Measurements from ENCODE around the gene PPP4R1.
A peak's percentile ranks its signal among the peaks of the same experiment; 100 is the strongest.

PPP4R1 gene

DNA sequence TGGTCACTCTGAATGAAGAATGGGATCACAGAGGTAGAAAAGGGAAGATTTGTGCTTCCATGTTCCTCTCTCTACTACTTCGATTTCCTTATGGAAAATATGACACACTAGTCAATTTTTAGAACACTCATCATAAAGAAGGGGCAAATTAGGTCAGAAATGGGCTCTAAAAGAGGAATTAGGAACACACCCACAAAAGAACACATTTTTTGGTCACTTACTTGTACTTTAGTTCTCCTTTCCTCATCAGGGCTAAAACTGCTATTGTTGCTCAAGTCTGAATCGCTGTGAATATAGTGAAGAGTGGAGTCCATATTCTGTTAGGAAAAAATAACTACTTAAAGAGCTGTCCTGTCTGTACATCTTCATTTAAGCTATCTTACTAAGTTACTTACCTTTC, 52.6 kb downstream of the PPP4R1 start:
- H3K4me3 ChIP-seq (ENCODE audit: insufficient read depth in 1 of 2, low read depth in 1 of 2, low read length in 2 of 2), result no peak overlapping the region
- no peak overlapping the region for H2BK12ac ChIP-seq (ENCODE audit: low read length in 2 of 2)
- H3K4me1 ChIP-seq (ENCODE audit: control insufficient read depth, insufficient read depth, low read depth, low read length), result no peaks in the 10 kb centered on the region
- no peak overlapping the region for H3K18ac ChIP-seq (ENCODE audit: low read depth in 1 of 2, low read length in 2 of 2)
- H2AK5ac ChIP-seq (ENCODE audit: low read length, severe bottlenecking), result no peak overlapping the region
- 100% methylated on average over 1 of the region's 2 CpGs for WGBS
- H2AFZ ChIP-seq (ENCODE audit: low read depth, low read length), result no peak overlapping the region
- no peak overlapping the region for H3K23ac ChIP-seq (ENCODE audit: low read length in 2 of 2)
- no peak overlapping the region for H2BK120ac ChIP-seq (ENCODE audit: low read depth, low read length)
- peaks cover 33 to 86% of the 10 kb centered on the region in 2 experiments for H3K36me3 ChIP-seq (ENCODE audit: control insufficient read depth in 1 of 2, insufficient read depth in 2 of 2, low read depth in 1 of 2, low read length in 2 of 2)
- no peak overlapping the region for H3K4me2 ChIP-seq (ENCODE audit: low read length, poor library complexity, severe bottlenecking)
- H4K91ac ChIP-seq (ENCODE audit: low read length), result no peak overlapping the region
- H3K9me3 ChIP-seq (ENCODE audit: control insufficient read depth, low read length), result no peaks in the 10 kb centered on the region
- no peak overlapping the region for H3K9ac ChIP-seq (ENCODE audit: low read length)
- H3K79me1 ChIP-seq (replicated peaks; ENCODE audit: low read length, poor library complexity, severe bottlenecking), result peaks cover 27% of the 10 kb centered on the region
- H3K14ac ChIP-seq (ENCODE audit: low read length in 2 of 2), result no peak overlapping the region
- no peak overlapping the region for H4K8ac ChIP-seq (ENCODE audit: low read length)
- no peak for DNase-seq
- no peak overlapping the region for H2BK15ac ChIP-seq (ENCODE audit: low read depth, poor library complexity, severe bottlenecking)
- no peaks in the 10 kb centered on the region for H3K27me3 ChIP-seq (ENCODE audit: control insufficient read depth in 1 of 2, insufficient read depth in 1 of 2, low read length in 2 of 2)
- H3K4ac ChIP-seq (ENCODE audit: low read depth in 1 of 2, low read length in 2 of 2), result no peak overlapping the region
- H3K27ac ChIP-seq (ENCODE audit: low read length, poor library complexity, severe bottlenecking), result no peak overlapping the region
- H2BK5ac ChIP-seq (ENCODE audit: low read depth, low read length, poor library complexity, severe bottlenecking), result no peak overlapping the region

DNA sequence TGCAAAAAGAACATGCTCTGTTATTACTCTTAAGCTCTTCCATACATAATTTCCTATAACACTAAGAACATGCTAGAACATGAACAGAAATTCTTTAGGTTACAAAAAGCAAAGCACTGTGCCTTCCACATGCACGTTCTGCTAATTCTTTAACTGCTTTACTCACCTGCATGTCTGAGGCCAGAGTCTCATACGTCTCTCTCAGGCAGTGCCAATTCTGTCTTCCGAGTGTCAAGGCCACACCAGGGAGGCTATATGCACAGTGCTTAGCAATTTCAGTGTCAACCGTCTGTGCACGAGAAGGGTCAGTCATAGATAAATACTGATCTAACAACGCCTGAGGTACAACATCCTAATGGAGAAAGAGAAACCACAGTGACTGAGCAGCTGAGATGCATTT, 55.1 kb downstream of the PPP4R1 start:
- H3K23ac ChIP-seq (ENCODE audit: low read length in 2 of 2), result peak overlapping the region in 1 of 2 experiments; percentile 91
- H2AK5ac ChIP-seq (ENCODE audit: low read length, severe bottlenecking), result no peak overlapping the region
- no peak overlapping the region for H3K27ac ChIP-seq (ENCODE audit: low read length, poor library complexity, severe bottlenecking)
- no peak overlapping the region for H2BK120ac ChIP-seq (ENCODE audit: low read depth, low read length)
- no peak overlapping the region for H3K4me2 ChIP-seq (ENCODE audit: low read length, poor library complexity, severe bottlenecking)
- H3K79me1 ChIP-seq (replicated peaks; ENCODE audit: low read length, poor library complexity, severe bottlenecking), result peaks cover 15% of the 10 kb centered on the region
- no peak overlapping the region for H2BK15ac ChIP-seq (ENCODE audit: low read depth, poor library complexity, severe bottlenecking)
- H3K9ac ChIP-seq (ENCODE audit: low read length), result no peak overlapping the region
- H2BK5ac ChIP-seq (ENCODE audit: low read depth, low read length, poor library complexity, severe bottlenecking), result no peak overlapping the region
- H3K27me3 ChIP-seq (ENCODE audit: control insufficient read depth in 1 of 2, insufficient read depth in 1 of 2, low read length in 2 of 2), result no peaks in the 10 kb centered on the region
- no peak overlapping the region for H4K91ac ChIP-seq (ENCODE audit: low read length)
- no peaks in the 10 kb centered on the region for H3K9me3 ChIP-seq (ENCODE audit: control insufficient read depth, low read length)
- no peak overlapping the region for H3K4ac ChIP-seq (ENCODE audit: low read depth in 1 of 2, low read length in 2 of 2)
- no peak overlapping the region for H3K14ac ChIP-seq (ENCODE audit: low read length in 2 of 2)
- no peak for DNase-seq
- H2AFZ ChIP-seq (ENCODE audit: low read depth, low read length), result no peak overlapping the region
- no peak overlapping the region for H3K4me3 ChIP-seq (ENCODE audit: insufficient read depth in 1 of 2, low read depth in 1 of 2, low read length in 2 of 2)
- H2BK12ac ChIP-seq (ENCODE audit: low read length in 2 of 2), result no peak overlapping the region
- H4K8ac ChIP-seq (ENCODE audit: low read length), result no peak overlapping the region
- H3K18ac ChIP-seq (ENCODE audit: low read depth in 1 of 2, low read length in 2 of 2), result no peak overlapping the region
- peaks cover 34 to 93% of the 10 kb centered on the region in 2 experiments for H3K36me3 ChIP-seq (ENCODE audit: control insufficient read depth in 1 of 2, insufficient read depth in 2 of 2, low read depth in 1 of 2, low read length in 2 of 2)
- H3K4me1 ChIP-seq (ENCODE audit: control insufficient read depth, insufficient read depth, low read depth, low read length), result no peaks in the 10 kb centered on the region
- 97% methylated on average over 5 of the region's 6 CpGs for WGBS

GRCh38 chr18:9558387-9559064, 55.8 kb downstream of the PPP4R1 start:
- Histone ChIP-seq H2BK12ac (ENCODE audit: low read length in 2 of 2) (no peak overlapping the region), H2AFZ (ENCODE audit: low read depth, low read length) (no peak overlapping the region), H3K4me1 (ENCODE audit: control insufficient read depth, insufficient read depth, low read depth, low read length) (no peaks in the 10 kb centered on the region), H3K23ac (ENCODE audit: low read length in 2 of 2) (peak overlapping the region in 1 of 2 experiments; percentile 32), H2BK120ac (ENCODE audit: low read depth, low read length) (no peak overlapping the region), H3K79me1 (replicated peaks; ENCODE audit: low read length, poor library complexity, severe bottlenecking) (peaks cover 17% of the 10 kb centered on the region), H3K18ac (ENCODE audit: low read depth in 1 of 2, low read length in 2 of 2) (no peak overlapping the region), H3K9ac (ENCODE audit: low read length) (no peak overlapping the region), H3K4ac (ENCODE audit: low read depth in 1 of 2, low read length in 2 of 2) (no peak overlapping the region), H3K27me3 (ENCODE audit: control insufficient read depth in 1 of 2, insufficient read depth in 1 of 2, low read length in 2 of 2) (no peaks in the 10 kb centered on the region), H3K4me2 (ENCODE audit: low read length, poor library complexity, severe bottlenecking) (no peak overlapping the region), H3K9me3 (ENCODE audit: control insufficient read depth, low read length) (no peaks in the 10 kb centered on the region), H3K4me3 (ENCODE audit: insufficient read depth in 1 of 2, low read depth in 1 of 2, low read length in 2 of 2) (no peak overlapping the region), H2AK5ac (ENCODE audit: low read length, severe bottlenecking) (no peak overlapping the region), H2BK5ac (ENCODE audit: low read depth, low read length, poor library complexity, severe bottlenecking) (no peak overlapping the region), H2BK15ac (ENCODE audit: low read depth, poor library complexity, severe bottlenecking) (no peak overlapping the region), H3K36me3 (ENCODE audit: control insufficient read depth in 1 of 2, insufficient read depth in 2 of 2, low read depth in 1 of 2, low read length in 2 of 2) (peaks cover 36 to 93% of the 10 kb centered on the region in 2 experiments), H3K14ac (ENCODE audit: low read length in 2 of 2) (no peak overlapping the region), H4K91ac (ENCODE audit: low read length) (no peak overlapping the region), H4K8ac (ENCODE audit: low read length) (no peak overlapping the region), H3K27ac (ENCODE audit: low read length, poor library complexity, severe bottlenecking) (no peak overlapping the region)
- no peak for DNase-seq
- 97% methylated on average over 2 of the region's 4 CpGs for WGBS

GRCh38 chr18:9557250-9557943, 57.0 kb downstream of the PPP4R1 start:
- Histone ChIP-seq H3K9me3 (ENCODE audit: control insufficient read depth, low read length) (peaks cover 3% of the 10 kb centered on the region), H3K4ac (ENCODE audit: low read depth in 1 of 2, low read length in 2 of 2) (no peak overlapping the region), H4K8ac (ENCODE audit: low read length) (no peak overlapping the region), H2AK5ac (ENCODE audit: low read length, severe bottlenecking) (no peak overlapping the region), H3K18ac (ENCODE audit: low read depth in 1 of 2, low read length in 2 of 2) (no peak overlapping the region), H3K4me1 (ENCODE audit: control insufficient read depth, insufficient read depth, low read depth, low read length) (no peaks in the 10 kb centered on the region), H2AFZ (ENCODE audit: low read depth, low read length) (no peak overlapping the region), H3K36me3 (ENCODE audit: control insufficient read depth in 1 of 2, insufficient read depth in 2 of 2, low read depth in 1 of 2, low read length in 2 of 2) (peaks cover 33 to 93% of the 10 kb centered on the region in 2 experiments), H2BK15ac (ENCODE audit: low read depth, poor library complexity, severe bottlenecking) (no peak overlapping the region), H3K9ac (ENCODE audit: low read length) (no peak overlapping the region), H2BK120ac (ENCODE audit: low read depth, low read length) (no peak overlapping the region), H3K23ac (ENCODE audit: low read length in 2 of 2) (no peak overlapping the region), H3K79me1 (replicated peaks; ENCODE audit: low read length, poor library complexity, severe bottlenecking) (peaks cover 14% of the 10 kb centered on the region), H3K27ac (ENCODE audit: low read length, poor library complexity, severe bottlenecking) (no peak overlapping the region), H2BK12ac (ENCODE audit: low read length in 2 of 2) (no peak overlapping the region), H3K27me3 (ENCODE audit: control insufficient read depth in 1 of 2, insufficient read depth in 1 of 2, low read length in 2 of 2) (no peaks in the 10 kb centered on the region), H3K14ac (ENCODE audit: low read length in 2 of 2) (no peak overlapping the region), H3K4me2 (ENCODE audit: low read length, poor library complexity, severe bottlenecking) (no peak overlapping the region), H4K91ac (ENCODE audit: low read length) (no peak overlapping the region), H3K4me3 (ENCODE audit: insufficient read depth in 1 of 2, low read depth in 1 of 2, low read length in 2 of 2) (no peak overlapping the region), H2BK5ac (ENCODE audit: low read depth, low read length, poor library complexity, severe bottlenecking) (no peak overlapping the region)
- peak; percentile 15 for DNase-seq
- WGBS, result 96% methylated on average over 10 of the region's 13 CpGs
